Measurements from ENCODE around the gene TEAD1.

DNA sequence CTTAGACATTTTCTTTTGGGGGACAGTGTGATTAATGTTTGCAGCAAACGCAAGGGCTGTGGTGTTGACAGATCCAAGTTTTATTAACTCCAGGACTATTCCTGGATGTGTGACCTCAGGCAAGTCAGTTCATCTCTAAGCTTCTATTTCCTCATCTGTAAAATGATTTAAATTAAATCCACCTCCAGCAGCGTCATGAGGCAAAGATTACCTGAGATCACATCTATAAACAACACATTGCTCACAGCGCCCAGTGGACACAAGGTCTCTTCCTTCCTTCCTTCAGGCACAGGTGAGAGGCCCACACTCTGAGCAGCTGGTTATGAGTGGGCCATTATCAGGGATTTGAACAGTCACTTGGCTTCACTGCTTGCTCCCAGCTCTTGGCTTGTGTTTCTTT is 223.6 kb downstream of the TEAD1 start:
- TF ChIP-seq POLR2AphosphoS5 (IDR thresholded peaks at IDR 0.05) (peak in 1 of 4 donors; percentile 22), POLR2A (IDR thresholded peaks at IDR 0.05) (no peak), EP300 (IDR thresholded peaks at IDR 0.05) (no peak)
- TF ChIP-seq, protein P1, sequence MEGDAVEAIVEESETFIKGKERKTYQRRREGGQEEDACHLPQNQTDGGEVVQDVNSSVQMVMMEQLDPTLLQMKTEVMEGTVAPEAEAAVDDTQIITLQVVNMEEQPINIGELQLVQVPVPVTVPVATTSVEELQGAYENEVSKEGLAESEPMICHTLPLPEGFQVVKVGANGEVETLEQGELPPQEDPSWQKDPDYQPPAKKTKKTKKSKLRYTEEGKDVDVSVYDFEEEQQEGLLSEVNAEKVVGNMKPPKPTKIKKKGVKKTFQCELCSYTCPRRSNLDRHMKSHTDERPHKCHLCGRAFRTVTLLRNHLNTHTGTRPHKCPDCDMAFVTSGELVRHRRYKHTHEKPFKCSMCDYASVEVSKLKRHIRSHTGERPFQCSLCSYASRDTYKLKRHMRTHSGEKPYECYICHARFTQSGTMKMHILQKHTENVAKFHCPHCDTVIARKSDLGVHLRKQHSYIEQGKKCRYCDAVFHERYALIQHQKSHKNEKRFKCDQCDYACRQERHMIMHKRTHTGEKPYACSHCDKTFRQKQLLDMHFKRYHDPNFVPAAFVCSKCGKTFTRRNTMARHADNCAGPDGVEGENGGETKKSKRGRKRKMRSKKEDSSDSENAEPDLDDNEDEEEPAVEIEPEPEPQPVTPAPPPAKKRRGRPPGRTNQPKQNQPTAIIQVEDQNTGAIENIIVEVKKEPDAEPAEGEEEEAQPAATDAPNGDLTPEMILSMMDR (IDR thresholded peaks at IDR 0.05) = no peak
